Rectal smooth muscle tissue (tissue), 1 donor: ENCODE measurements around the gene INTS6.

Experiments
- H3K27ac ChIP-seq: one replicate; pipeline ENCODE4 v1.7.0; 2013; ENCODE audit warnings: low read depth, low read length, inconsistent platforms
- H3K27me3 ChIP-seq: one replicate; pipeline ENCODE4 v1.7.0; 2013; ENCODE audit warnings: low read length; ENCODE audit not compliant: control insufficient read depth, insufficient read depth
- H3K36me3 ChIP-seq: one replicate; pipeline ENCODE4 v1.7.0; 2013; ENCODE audit warnings: low read length; ENCODE audit not compliant: control insufficient read depth, insufficient read depth
- H3K4me1 ChIP-seq: one replicate; pipeline ENCODE4 v1.7.0; 2013; ENCODE audit warnings: low read length; ENCODE audit not compliant: control insufficient read depth, insufficient read depth
- H3K4me3 ChIP-seq: one replicate; pipeline ENCODE4 v1.7.0; 2013; ENCODE audit warnings: low read length
- H3K9ac ChIP-seq: one replicate; pipeline ENCODE4 v1.7.0; 2013; ENCODE audit warnings: low read length

INTS6 gene

DNA sequence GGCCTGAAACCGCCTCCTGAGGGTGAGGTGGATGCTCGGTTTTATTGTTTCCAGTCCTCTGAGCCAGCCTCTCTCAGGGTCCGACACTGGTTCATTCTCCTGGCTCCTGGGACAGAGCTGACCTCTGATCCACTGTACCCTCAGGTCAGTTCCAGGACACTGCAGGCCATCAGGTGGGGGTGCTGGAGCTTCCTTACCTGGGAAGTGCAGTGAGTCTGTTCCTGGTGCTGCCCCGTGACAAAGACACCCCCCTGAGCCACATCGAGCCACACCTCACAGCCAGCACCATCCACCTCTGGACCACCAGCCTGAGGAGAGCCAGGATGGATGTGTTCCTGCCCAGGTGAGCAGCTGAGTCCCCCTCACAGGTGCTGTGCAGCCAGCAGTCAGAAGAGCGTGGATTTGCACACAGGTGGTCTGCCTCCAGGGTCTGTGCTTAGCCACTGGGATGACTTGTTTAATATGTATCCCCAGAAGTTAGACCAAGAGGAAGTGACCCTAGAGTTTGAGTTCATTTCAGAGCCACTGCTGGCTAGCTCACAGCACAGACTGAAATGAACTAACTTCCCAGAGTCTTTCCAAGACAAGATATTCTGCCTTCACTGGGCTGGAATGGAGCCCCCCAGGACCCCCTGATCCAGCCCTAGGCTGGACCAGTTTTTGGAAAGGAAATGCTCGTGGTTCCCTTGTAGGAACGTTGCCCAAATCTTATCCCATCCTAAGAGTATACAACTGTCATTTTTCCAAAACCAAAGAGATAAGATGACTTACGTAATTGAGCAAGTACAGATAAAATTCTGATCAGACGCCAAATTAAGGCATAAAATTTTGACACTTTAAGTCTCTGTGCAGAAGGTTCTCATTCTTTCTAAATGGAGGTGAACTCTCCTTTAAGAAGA is 104.5 kb downstream of the INTS6 start:
- H3K27ac ChIP-seq: no peak overlapping the region
- no peaks in the 10 kb centered on the region for H3K36me3 ChIP-seq
- no peaks in the 10 kb centered on the region for H3K4me1 ChIP-seq

DNA sequence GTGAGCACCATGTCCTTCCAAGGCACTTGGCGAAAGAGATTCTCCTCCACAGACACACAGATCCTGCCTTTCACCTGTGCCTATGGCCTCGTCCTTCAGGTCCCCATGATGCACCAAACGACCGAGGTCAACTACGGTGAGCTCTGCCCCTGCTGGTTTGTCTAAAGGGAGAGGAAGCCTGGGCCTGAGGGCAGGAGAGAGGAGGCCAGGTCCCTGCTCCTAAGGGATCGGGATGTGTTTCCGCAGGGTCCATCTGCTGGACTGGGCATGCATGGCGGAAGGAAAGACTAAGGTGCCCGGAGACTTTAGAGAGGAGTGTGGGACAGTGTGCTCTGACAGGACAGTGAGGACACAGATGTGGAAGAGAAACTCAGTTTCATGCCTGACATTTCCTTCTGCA is 105.7 kb downstream of the INTS6 start:
- Histone ChIP-seq H3K27ac (no peak overlapping the region), H3K27me3 (no peaks in the 10 kb centered on the region), H3K4me1 (no peaks in the 10 kb centered on the region), H3K36me3 (no peaks in the 10 kb centered on the region), H3K9ac (no peak overlapping the region), H3K4me3 (no peak overlapping the region)

More for the DNA sequence above, 104.5 kb downstream of the INTS6 start:
- Histone ChIP-seq H3K4me3 (no peak overlapping the region), H3K27me3 (no peaks in the 10 kb centered on the region), H3K9ac (no peak overlapping the region)

DNA sequence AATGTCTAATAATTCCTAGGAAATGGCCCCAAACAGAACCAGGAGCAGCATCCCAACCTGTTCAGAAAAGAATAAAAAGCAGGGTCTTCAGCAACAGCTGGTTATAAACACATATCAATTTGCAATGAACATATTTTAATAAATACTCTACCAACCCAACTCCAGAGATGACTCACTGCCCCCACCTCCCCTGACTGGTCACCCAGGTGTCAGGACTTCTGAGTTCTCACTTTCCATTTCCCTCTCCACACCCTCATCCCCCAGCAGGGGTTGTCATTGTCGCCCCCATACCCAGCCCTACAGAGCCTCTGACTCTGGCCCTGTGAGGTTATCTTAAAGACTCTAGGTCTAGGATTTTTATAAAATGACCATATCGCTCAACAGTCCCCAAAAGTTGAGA is 106.4 kb downstream of the INTS6 start:
- H3K9ac ChIP-seq: no peak overlapping the region
- no peaks in the 10 kb centered on the region for H3K27me3 ChIP-seq
- H3K36me3 ChIP-seq: no peaks in the 10 kb centered on the region
- no peaks in the 10 kb centered on the region for H3K4me1 ChIP-seq
- H3K27ac ChIP-seq: no peak overlapping the region
- H3K4me3 ChIP-seq: no peak overlapping the region

DNA sequence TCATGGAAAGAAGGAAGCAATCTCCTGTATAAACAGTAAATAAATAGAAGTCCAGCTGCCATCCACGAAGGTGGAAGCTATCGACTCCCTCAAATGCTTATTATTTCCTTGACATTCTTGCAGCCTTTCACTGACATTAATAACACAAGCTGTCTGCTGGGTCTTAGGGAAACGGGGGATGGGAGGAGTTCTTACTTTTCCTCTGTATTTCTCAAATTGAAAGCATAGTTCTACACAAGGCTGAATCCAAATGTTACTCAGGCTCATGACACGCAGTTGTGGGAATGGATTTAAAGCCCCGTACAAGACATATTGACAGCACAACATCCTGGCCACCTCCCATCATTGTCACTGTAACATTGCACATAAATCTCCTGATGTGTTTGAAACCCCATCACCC is 109.4 kb downstream of the INTS6 start:
- Histone ChIP-seq H3K4me3 (no peak overlapping the region), H3K27ac (no peak overlapping the region), H3K9ac (no peak overlapping the region), H3K36me3 (no peaks in the 10 kb centered on the region), H3K4me1 (no peaks in the 10 kb centered on the region), H3K27me3 (no peaks in the 10 kb centered on the region)

DNA sequence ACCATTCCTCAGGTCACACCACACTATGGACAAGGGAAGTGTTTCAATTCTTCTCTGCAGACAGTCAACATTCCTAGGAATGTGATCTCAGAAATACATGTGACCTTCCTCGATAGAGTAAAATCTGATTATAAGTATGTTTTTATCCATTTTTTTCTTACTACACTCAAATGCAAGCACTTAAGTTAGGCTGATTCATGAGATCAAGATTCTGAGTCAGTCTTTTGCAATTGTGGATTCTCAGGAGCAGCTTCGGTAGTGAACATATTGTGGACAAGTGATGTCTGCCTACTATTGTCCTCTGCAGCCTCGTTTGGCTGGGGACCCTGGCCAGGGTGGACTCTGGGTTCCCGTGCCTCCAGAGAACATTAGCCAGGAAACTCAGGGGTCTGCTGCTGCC is 110.1 kb downstream of the INTS6 start:
- Histone ChIP-seq H3K4me3 (no peak overlapping the region), H3K36me3 (no peaks in the 10 kb centered on the region), H3K4me1 (no peaks in the 10 kb centered on the region), H3K27me3 (no peaks in the 10 kb centered on the region), H3K27ac (no peak overlapping the region), H3K9ac (no peak overlapping the region)

DNA sequence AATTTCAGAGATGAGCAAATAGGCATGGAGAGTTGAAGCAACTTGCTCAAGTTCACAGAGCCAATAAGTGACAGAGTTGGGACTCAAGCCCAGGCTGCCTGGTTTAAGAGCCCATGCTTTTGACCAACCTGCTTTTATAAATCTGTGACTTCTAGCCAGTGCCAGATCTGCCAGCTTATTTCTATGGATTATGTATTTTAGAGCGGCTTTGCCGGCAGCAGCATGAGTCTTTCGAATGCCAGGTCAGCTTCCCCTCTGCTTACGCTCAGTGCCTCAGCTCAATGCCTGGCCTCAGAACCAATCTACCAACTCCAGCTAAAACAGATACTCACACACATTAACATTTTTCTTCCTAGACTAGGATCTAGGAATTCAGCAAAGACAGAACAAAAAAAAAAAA is 111.0 kb downstream of the INTS6 start:
- Histone ChIP-seq H3K27me3 (no peaks in the 10 kb centered on the region), H3K36me3 (no peaks in the 10 kb centered on the region), H3K4me3 (no peak overlapping the region), H3K9ac (no peak overlapping the region), H3K27ac (no peak overlapping the region), H3K4me1 (no peaks in the 10 kb centered on the region)

DNA sequence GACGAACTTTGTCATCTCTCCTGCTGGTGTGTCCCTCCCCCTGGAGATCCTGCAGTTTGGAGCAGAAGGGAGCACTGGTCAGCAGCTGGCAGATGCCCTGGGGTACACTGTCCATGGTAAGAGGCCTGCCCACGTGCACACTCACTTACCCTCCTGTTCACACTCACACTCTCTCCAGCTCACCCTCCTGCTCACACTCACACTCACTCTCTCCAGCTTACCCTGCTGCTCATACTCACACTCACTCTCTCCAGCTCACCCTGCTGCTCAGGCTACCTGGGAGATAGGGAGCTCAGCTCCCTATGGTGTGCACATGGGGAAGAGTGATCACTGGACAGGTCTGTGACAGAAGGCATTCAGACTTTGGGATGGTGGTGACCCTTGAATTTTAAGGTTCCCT is 111.6 kb downstream of the INTS6 start:
- Histone ChIP-seq H3K27ac (no peak overlapping the region), H3K9ac (no peak overlapping the region), H3K36me3 (no peaks in the 10 kb centered on the region), H3K4me1 (no peaks in the 10 kb centered on the region), H3K4me3 (no peak overlapping the region), H3K27me3 (no peaks in the 10 kb centered on the region)

DNA sequence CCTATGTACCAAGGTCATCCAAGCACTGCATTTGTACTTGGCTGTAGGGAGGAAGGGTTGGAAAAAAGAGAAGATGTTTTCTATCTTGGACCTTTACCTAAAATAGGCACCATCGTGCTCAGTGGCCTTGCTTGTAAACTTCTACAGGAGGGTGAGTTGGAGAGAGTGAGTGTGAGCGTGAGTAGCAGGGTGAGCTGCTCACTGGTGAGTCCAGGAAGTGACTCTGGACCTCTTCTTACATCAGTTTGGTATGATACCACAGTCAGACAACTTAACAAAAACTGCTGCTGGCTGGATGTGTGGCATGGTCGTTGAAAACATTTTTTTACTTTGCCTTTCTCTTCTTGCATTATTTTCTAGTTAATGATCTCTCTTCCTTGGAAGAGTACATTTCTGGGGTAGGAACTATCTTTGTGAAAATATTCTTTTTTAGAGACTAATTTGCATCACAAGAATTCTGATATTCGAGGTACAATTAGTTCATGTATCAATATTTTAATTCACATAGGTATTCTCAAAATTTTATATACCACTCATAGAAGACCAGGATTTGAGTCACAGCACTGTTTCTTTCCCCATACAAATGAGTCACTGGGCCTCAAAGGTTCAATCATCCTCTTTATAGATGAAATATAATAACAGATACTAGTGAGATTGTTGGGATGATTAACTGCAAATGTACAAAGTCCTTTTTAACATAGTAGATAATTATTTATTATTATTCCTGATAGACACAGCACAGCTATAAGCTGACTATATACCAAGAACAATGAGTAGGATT is 112.7 kb downstream of the INTS6 start:
- Histone ChIP-seq H3K4me3 (no peak overlapping the region), H3K36me3 (no peaks in the 10 kb centered on the region), H3K27me3 (no peaks in the 10 kb centered on the region), H3K9ac (no peak overlapping the region), H3K4me1 (no peaks in the 10 kb centered on the region), H3K27ac (no peak overlapping the region)

DNA sequence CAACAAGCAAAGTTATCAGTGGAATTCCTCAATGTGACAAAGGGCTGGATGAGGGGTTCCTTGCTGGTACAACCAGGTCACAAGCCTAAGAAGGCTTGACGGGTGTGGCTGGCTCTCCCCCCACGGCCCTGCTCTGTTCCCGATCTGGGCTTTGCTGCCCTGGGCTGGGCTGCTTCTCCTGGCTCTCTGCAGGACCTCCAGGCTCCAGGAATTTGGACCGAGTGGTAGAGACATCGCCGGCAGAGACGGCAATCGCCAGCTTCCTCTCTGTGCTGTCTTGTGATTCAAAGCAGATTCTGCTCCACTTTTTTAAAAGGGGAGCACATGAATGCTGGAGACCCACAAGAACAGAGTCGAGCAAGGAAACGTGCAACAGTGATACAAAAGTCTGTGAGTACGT is 113.5 kb downstream of the INTS6 start, which contains the start of gene SERPINE3:
Gene SERPINE3, plus strand, starts transcription at position 338 of the 400 bp plus-strand sequence. CDS start 1,401 bp downstream, outside the sequence.
- Histone ChIP-seq H3K27ac (no peak within 1 kb of the TSS), H3K9ac (no peak within 1 kb of the TSS), H3K36me3 (no peaks in the 10 kb centered on the region), H3K4me3 (no peak within 1 kb of the TSS), H3K4me1 (no peaks in the 10 kb centered on the region), H3K27me3 (no peaks in the 10 kb centered on the region)

DNA sequence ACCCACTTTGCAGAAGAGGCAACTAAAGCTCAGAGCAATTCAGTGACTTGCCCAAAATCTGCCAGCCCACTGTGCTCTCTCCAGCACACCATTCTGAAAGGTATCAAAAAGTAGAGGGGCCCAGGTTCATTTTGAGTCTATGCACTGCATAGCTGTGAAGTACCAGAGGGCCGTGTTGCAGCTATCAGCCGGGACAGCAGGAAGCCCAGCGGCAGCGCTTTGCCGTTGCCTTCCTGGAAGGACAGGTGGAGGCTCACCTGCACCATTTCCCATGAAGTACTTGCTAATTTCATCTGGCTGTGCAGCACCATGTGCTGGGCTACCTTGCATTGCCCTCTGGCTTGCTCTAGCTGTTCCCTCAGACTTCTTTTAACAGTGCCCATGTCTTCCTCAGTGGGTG is 116.1 kb downstream of the INTS6 start:
- Histone ChIP-seq H3K4me1 (no peaks in the 10 kb centered on the region), H3K27me3 (no peaks in the 10 kb centered on the region), H3K27ac (no peak overlapping the region), H3K4me3 (no peak overlapping the region), H3K36me3 (no peaks in the 10 kb centered on the region), H3K9ac (no peak overlapping the region)

DNA sequence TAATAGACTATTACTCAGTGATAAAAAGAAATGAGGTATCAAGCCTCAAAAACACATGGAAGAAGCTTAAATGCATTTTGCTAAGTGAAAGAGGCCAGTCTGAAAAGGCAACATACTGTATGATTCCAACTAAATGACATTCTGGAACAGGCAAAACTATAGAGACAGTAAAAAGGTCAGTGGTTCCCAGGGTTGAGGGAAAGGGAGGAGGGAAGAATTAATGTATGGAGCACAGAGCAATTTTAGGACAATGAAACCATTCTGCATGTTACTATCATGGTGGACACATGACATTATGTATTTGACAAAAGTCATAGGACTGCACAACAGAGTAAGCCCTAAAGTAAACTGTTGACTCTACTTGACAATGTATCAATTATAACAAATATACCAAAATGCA is 119.0 kb downstream of the INTS6 start:
- no peak overlapping the region for H3K9ac ChIP-seq

DNA sequence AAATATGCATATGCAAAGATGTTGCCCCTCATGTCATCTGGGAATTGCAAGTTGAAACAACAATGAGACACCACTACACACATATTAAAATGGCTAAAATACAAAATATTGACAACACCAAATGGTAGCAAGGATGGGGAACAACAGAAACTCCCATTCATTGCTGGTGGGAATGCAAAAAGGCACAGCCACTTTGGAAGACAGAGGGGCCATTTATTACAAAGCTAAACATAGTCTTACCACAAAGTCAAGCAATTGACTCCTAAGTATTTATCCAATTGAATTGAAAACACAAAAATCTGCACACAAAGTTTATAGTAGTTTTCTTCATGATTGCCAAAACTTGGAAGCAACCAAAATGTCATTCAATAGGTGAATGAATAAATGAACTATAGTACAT is 119.4 kb downstream of the INTS6 start:
- no peak overlapping the region for H3K27ac ChIP-seq
- no peaks in the 10 kb centered on the region for H3K4me1 ChIP-seq
- H3K9ac ChIP-seq: no peak overlapping the region
- H3K4me3 ChIP-seq: no peak overlapping the region
- H3K36me3 ChIP-seq: no peaks in the 10 kb centered on the region
- no peaks in the 10 kb centered on the region for H3K27me3 ChIP-seq

More for the DNA sequence above, 119.0 kb downstream of the INTS6 start:
- Histone ChIP-seq H3K4me3 (no peak overlapping the region), H3K36me3 (no peaks in the 10 kb centered on the region), H3K4me1 (no peaks in the 10 kb centered on the region), H3K27ac (no peak overlapping the region), H3K27me3 (no peaks in the 10 kb centered on the region)
